Activated CD4-positive, alpha-beta T cell treated with anti-CD3 and anti-CD28 coated beads for 36 hours (primary cell): ENCODE data around the gene DNM3. TPM values are rescaled to one million over a fixed set of nuclear protein-coding genes. Genes with fewer than 3 reads are reported as not detected.

Experiments used
- ATAC-seq: fragments of 200-7000 bp; cut with Tn5 transposase; one replicate; pipeline ENCODE4 v1.10.0; 2021; ENCODE audit warnings: mild to moderate bottlenecking, moderate library complexity
- CTCF ChIA-PET: fragments of 350-600 bp; sonication (Branson Sonifier 250); formaldehyde crosslinking; loops from one replicate; lab custom pipeline; 2021; ENCODE audit warnings: antibody characterized with exemption; lab: Charles Lee
- POLR2A ChIA-PET: fragments of 350-600 bp; sonication (Branson Sonifier 250); formaldehyde crosslinking; loops from one replicate; lab custom pipeline; 2021; ENCODE audit warnings: antibody characterized with exemption, inconsistent platforms; lab: Charles Lee
- DNase-seq: peaks from one replicate; pipeline ENCODE4 v3.0.0-alpha.2; 2020
- H3K27ac Mint-ChIP-seq: one replicate; pipeline ENCODE4 v1.8.0; 2021; ENCODE audit warnings: mixed read lengths
- H3K27me3 Mint-ChIP-seq: one replicate; pipeline ENCODE4 v1.8.0; 2021; ENCODE audit warnings: mixed read lengths
- H3K36me3 Mint-ChIP-seq: one replicate; pipeline ENCODE4 v1.8.0; 2021; ENCODE audit warnings: low read depth, mixed read lengths
- H3K4me1 Mint-ChIP-seq: one replicate; pipeline ENCODE4 v1.8.0; 2021; ENCODE audit warnings: mixed read lengths
- H3K4me3 Mint-ChIP-seq: one replicate; pipeline ENCODE4 v1.8.0; 2021; ENCODE audit warnings: mild to moderate bottlenecking, moderate library complexity, mixed read lengths
- H3K9me3 Mint-ChIP-seq: one replicate; pipeline ENCODE4 v1.8.0; 2021; ENCODE audit warnings: low read depth, mixed read lengths
- intact Hi-C, 2 experiments: fragments of 100-400 bp; cut with DNase I in 1 of 2; cut with micrococcal nuclease in 1 of 2; formaldehyde crosslinking; loops; one replicate each; pipeline versions ENCODE4 v1.14.2 to v1.15.1; 2022 to 2024; cut with DNase I, micrococcal nuclease
- total RNA-seq, 2 experiments: library from RNA; stranded (reverse); gene quantifications; one replicate each; pipeline ENCODE4 v1.2.3, GENCODE V29; 2021

DNM3 gene
- total RNA-seq, 2 experiments from 2014 or later, result 1.1 to 1.4 TPM

DNA sequence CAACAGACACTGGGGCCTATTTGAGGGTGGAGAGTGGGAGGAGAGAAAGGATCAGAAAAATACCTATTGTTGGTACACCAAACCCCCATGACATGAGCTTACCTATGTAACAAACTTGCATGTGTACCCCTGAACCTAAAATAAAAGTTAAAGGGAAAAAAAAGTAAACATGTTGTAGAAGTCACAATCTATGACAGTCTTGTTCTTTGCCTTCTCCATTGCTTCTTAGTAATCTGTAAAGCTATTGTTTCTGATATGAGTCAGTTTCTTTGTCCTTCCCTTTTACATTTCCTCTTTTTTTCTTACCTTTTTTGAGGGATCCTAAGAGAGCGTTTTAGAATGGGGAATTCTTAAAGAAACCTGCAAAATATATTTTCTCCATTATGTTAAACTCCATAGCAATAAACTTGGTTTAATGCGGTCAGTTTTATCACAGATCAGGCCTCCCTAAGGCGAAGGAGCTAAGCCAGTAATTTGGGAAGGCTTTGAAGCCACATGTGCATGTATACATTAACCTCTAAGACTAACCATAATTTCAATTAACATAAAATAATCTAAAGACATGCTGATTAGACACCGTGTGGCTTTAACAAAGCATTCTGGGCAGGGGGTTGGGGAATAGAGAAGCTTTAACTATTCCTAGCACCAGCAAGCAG is 501.4 kb downstream of the DNM3 start:
- H3K27ac Mint-ChIP-seq, result no peak overlapping the region
- H3K4me1 Mint-ChIP-seq, result peaks cover 59% of the 10 kb centered on the region

DNA sequence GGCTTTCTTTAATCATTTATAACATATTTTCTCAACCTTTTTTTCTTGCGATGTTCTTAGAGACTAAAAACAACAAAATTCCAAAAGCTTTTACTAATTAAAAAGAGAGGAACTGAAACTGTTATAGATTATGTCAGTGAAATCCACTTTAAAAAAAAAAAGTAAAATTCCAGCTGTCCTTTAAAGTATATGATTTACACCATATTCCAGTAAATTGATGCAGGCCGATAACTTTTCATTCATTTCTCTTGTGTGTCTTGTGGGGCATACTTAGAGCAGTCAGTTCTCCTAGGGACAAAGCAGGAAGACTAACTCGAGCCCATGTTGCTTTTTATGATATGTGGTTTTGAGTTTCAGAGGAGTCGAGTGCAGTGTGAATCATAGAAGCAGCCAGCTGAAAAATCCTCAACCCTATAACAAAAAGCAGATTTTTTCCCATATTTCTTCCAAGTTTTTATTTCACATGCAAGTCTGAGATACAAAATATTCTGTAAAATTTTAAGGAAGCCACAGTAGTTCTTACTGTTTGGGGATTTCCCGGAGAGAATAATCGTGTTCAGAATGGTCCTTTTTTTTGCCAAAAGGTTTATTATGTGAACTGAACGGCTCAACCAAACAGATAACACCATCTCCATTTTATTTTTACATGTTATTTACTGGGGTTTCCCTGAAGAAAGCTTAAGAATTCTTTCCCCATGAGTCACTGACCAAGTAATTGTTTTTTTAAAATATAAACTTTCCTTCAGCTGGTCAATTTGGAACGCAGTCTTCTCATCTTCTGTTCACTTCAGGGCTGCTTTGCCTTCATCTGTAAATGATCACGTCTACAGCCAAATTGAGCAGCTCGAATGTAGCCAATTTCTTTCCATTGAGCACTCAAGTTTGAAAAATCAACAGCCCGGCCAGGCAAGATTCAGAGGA is 502.2 kb downstream of the DNM3 start:
- Mint-ChIP-seq H3K4me3 (peak overlapping the region; percentile 2), H3K36me3 (peaks cover 12% of the 10 kb centered on the region), H3K27me3 (peaks cover 2% of the 10 kb centered on the region), H3K27ac (no peak overlapping the region), H3K9me3 (peaks cover 20% of the 10 kb centered on the region), H3K4me1 (peaks cover 55% of the 10 kb centered on the region)
- intact Hi-C loops, result no loop called here
- ChIA-PET CTCF (interaction anchor here (1.3 to 1.6 kb wide), 3 partner anchors 12 to 56 kb away, joined by 3 to 9 read pairs (median 7); no protein-coding TSS in a partner anchor), POLR2A (interaction anchor here (1.0 to 1.2 kb wide), 2 partner anchors 15 to 50 kb away, joined by 3 to 8 read pairs; no protein-coding TSS in a partner anchor)
- ATAC-seq, result peak; percentile 16
- no peak for DNase-seq

More for the DNA sequence above, 501.4 kb downstream of the DNM3 start:
- intact Hi-C loops, result no loop called here
- Mint-ChIP-seq H3K27me3 (peaks cover 2% of the 10 kb centered on the region), H3K36me3 (peaks cover 12% of the 10 kb centered on the region), H3K4me3 (no peak overlapping the region), H3K9me3 (peaks cover 14% of the 10 kb centered on the region)
- CTCF ChIA-PET, result interaction anchor here (0.7 to 1.6 kb wide), 3 partner anchors 10 to 56 kb away, joined by 3 to 9 read pairs (median 7); no protein-coding TSS in a partner anchor
- DNase-seq (no peak), ATAC-seq (no peak)
- POLR2A ChIA-PET, result interaction anchor here (0.5 to 1.2 kb wide), 3 partner anchors 15 to 51 kb away, joined by 3 to 8 read pairs (median 3); no protein-coding TSS in a partner anchor

- POLR2A ChIA-PET, result no interaction called here
- peaks cover 12% of the 10 kb centered on the region for H3K36me3 Mint-ChIP-seq
- no peak overlapping the region for H3K4me3 Mint-ChIP-seq
- ATAC-seq (no peak), DNase-seq (no peak)
- CTCF ChIA-PET, result interaction anchor here (0.7 to 1.6 kb wide), 3 partner anchors 11 to 17 kb away, joined by 3 to 6 read pairs (median 3); no protein-coding TSS in a partner anchor
- intact Hi-C loops, result no loop called here
- no peak overlapping the region for H3K27ac Mint-ChIP-seq
- peaks cover 2% of the 10 kb centered on the region for H3K27me3 Mint-ChIP-seq
- peaks cover 45% of the 10 kb centered on the region for H3K4me1 Mint-ChIP-seq
- peaks cover 20% of the 10 kb centered on the region for H3K9me3 Mint-ChIP-seq
Observed at GRCh38 chr1:172344444-172344843, 503.1 kb downstream of the DNM3 start.

- intact Hi-C loops, result no loop called here
- H3K4me3 Mint-ChIP-seq, result no peak overlapping the region
- no peak for ATAC-seq
- peaks cover 39% of the 10 kb centered on the region for H3K4me1 Mint-ChIP-seq
- no peaks in the 10 kb centered on the region for H3K27me3 Mint-ChIP-seq
- ChIA-PET CTCF (interaction anchor here (0.8 to 1.6 kb wide), 3 partner anchors 8 to 14 kb away, joined by 3 to 6 read pairs (median 3); no protein-coding TSS in a partner anchor), POLR2A (no interaction called here)
- H3K27ac Mint-ChIP-seq, result no peak overlapping the region
- no peak for DNase-seq
- peaks cover 12% of the 10 kb centered on the region for H3K36me3 Mint-ChIP-seq
- H3K9me3 Mint-ChIP-seq, result peaks cover 20% of the 10 kb centered on the region
Observed at GRCh38 chr1:172345077-172345476, 503.8 kb downstream of the DNM3 start.

DNA sequence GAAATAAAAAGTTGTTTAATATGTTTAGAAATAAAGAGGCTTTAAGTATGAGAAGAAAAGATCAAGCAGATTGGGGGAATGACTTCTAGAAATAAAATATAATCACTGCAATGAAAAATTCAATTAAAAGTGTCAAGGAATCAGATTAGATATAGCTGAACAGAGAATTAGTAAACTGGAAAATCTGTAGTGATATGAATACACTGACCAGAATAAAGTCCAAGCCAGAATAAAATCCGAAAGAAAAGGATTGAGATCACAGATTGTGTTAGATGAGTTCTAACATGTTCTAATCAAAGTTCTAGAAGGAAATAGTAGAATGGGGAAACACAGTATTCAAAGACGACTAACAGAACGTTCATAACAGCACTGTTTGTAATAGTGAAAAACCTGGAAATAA is 506.1 kb downstream of the DNM3 start:
- DNase-seq, result no peak
- ChIA-PET CTCF (interaction anchor here (0.6 to 1.6 kb wide), 3 partner anchors 8 to 54 kb away, joined by 3 to 4 read pairs (median 3); no protein-coding TSS in a partner anchor), POLR2A (no interaction called here)
- peaks cover 20% of the 10 kb centered on the region for H3K9me3 Mint-ChIP-seq
- no peak overlapping the region for H3K4me3 Mint-ChIP-seq
- ATAC-seq, result no peak
- H3K27ac Mint-ChIP-seq, result no peak overlapping the region
- peaks cover 25% of the 10 kb centered on the region for H3K4me1 Mint-ChIP-seq
- peaks cover 12% of the 10 kb centered on the region for H3K36me3 Mint-ChIP-seq
- peaks cover 1% of the 10 kb centered on the region for H3K27me3 Mint-ChIP-seq
- intact Hi-C loops, result no loop called here

GRCh38 chr1:172350856-172351255 is 509.6 kb downstream of the DNM3 start:
- Mint-ChIP-seq H3K27ac (no peak overlapping the region), H3K4me1 (peaks cover 27% of the 10 kb centered on the region), H3K27me3 (peaks cover 3% of the 10 kb centered on the region), H3K4me3 (no peak overlapping the region), H3K36me3 (peaks cover 12% of the 10 kb centered on the region), H3K9me3 (peaks cover 20% of the 10 kb centered on the region)
- ChIA-PET POLR2A (no interaction called here), CTCF (interaction anchor here (0.6 to 1.2 kb wide), 2 partner anchors 44 to 404 kb away, joined by 4 read pairs; no protein-coding TSS in a partner anchor)
- ATAC-seq (no peak), DNase-seq (no peak)
- intact Hi-C loops, result loop anchor here in 1 of 2 experiments (10.0 kb wide), 1 partner anchor 544 kb away; no protein-coding TSS in a partner anchor

DNA sequence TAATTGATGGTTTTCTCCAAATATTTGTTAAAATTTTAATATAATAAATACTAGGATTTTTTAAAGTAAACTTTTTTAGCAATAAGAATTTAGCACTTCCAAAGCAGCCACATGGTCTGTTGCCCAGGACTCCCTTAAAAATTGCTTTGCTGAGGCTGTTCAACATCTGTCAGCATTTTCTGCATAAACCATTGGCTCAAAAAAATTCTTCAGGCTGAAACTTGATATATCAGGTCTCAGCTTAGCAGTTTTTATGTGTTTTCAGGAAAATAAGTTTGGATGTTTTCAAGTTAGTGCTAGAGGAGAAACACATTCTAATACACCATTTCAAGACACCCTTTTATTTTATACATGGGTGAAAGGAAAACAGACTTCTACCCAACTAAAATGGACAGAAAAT is 510.0 kb downstream of the DNM3 start:
- Mint-ChIP-seq H3K36me3 (peaks cover 9% of the 10 kb centered on the region), H3K27me3 (peaks cover 3% of the 10 kb centered on the region), H3K4me1 (peaks cover 31% of the 10 kb centered on the region), H3K9me3 (peaks cover 16% of the 10 kb centered on the region), H3K27ac (no peak overlapping the region), H3K4me3 (no peak overlapping the region)
- intact Hi-C loops, result loop anchor here in 1 of 2 experiments (10.0 kb wide), 1 partner anchor 543 kb away; no protein-coding TSS in a partner anchor
- DNase-seq (no peak), ATAC-seq (no peak)
- ChIA-PET POLR2A (no interaction called here), CTCF (interaction anchor here (0.5 to 3.0 kb wide), 3 partner anchors 13 to 405 kb away, joined by 3 to 10 read pairs (median 4); no protein-coding TSS in a partner anchor)

GRCh38 chr1:172351754-172352161 is 510.5 kb downstream of the DNM3 start:
- Mint-ChIP-seq H3K36me3 (peaks cover 6% of the 10 kb centered on the region), H3K27me3 (peaks cover 3% of the 10 kb centered on the region), H3K9me3 (peaks cover 14% of the 10 kb centered on the region), H3K4me1 (peaks cover 35% of the 10 kb centered on the region), H3K27ac (no peak overlapping the region), H3K4me3 (no peak overlapping the region)
- intact Hi-C loops, result loop anchor here in 1 of 2 experiments (10.0 kb wide), 1 partner anchor 543 kb away; no protein-coding TSS in a partner anchor
- no peak for ATAC-seq
- no peak for DNase-seq
- CTCF ChIA-PET, result interaction anchor here (0.5 to 3.0 kb wide), 3 partner anchors 13 to 405 kb away, joined by 3 to 10 read pairs (median 4); no protein-coding TSS in a partner anchor
- POLR2A ChIA-PET, result no interaction called here

GRCh38 chr1:172352435-172352834 is 511.1 kb downstream of the DNM3 start:
- Mint-ChIP-seq H3K4me1 (peaks cover 42% of the 10 kb centered on the region), H3K4me3 (no peak overlapping the region), H3K27me3 (peaks cover 3% of the 10 kb centered on the region), H3K27ac (no peak overlapping the region), H3K36me3 (peaks cover 1% of the 10 kb centered on the region), H3K9me3 (peaks cover 8% of the 10 kb centered on the region)
- ChIA-PET CTCF (interaction anchor here (1.0 to 3.0 kb wide), 2 partner anchors 10 to 14 kb away, joined by 3 to 10 read pairs; no protein-coding TSS in a partner anchor), POLR2A (no interaction called here)
- no peak for DNase-seq
- intact Hi-C loops, result loop anchor here in 1 of 2 experiments (10.0 kb wide), 1 partner anchor 542 kb away; no protein-coding TSS in a partner anchor
- ATAC-seq, result peak; percentile 78

GRCh38 chr1:172354291-172355274 is 513.3 kb downstream of the DNM3 start:
- Mint-ChIP-seq H3K36me3 (no peaks in the 10 kb centered on the region), H3K4me1 (peaks cover 61% of the 10 kb centered on the region), H3K4me3 (no peak overlapping the region), H3K27ac (no peak overlapping the region), H3K27me3 (peaks cover 3% of the 10 kb centered on the region), H3K9me3 (no peaks in the 10 kb centered on the region)
- DNase-seq (no peak), ATAC-seq (no peak)
- POLR2A ChIA-PET, result no interaction called here
- CTCF ChIA-PET, result interaction anchor here (1.0 to 3.2 kb wide), 5 partner anchors 7 to 46 kb away, joined by 3 to 11 read pairs (median 10); no protein-coding TSS in a partner anchor
- intact Hi-C loops, result loop anchor here in 1 of 2 experiments (10.0 kb wide), 1 partner anchor 540 kb away; no protein-coding TSS in a partner anchor
